HEK293 (cell line): ENCODE measurements around the gene CLEC1A.

Source experiments
- REST ChIP-seq: fragments of 450-650 bp; formaldehyde crosslinking; IDR thresholded peaks from 2 replicates; pipeline ENCODE4 v1.5.1; 2016; ENCODE audit warnings: missing biosample characterization, missing genetic modification characterization
- ZBTB20 ChIP-seq: fragments of 450-650 bp; formaldehyde crosslinking; IDR thresholded peaks from 2 replicates; pipeline ENCODE4 v1.5.1; 2016; ENCODE audit warnings: missing biosample characterization, missing genetic modification characterization

The CLEC1A gene

GRCh38 chr12:10021342-10021741, 77.4 kb downstream of the CLEC1A start (continued):
- TF ChIP-seq REST (tag by site-specific recombination) (no peak), ZBTB20 (tag by site-specific recombination) (no peak)
